Activated CD4-positive, CD25-positive, alpha-beta regulatory T cell treated with anti-CD3 and anti-CD28 coated beads, Interleukin-2, amount 50 U/mL, for 16 hours (primary cell): ENCODE data around the gene ADISSP.
A peak's percentile ranks its signal among the peaks of the same experiment; 100 is the strongest.

Experiments used
- DNase-seq: peaks from one replicate; pipeline ENCODE4 v3.0.0-alpha.2; 2020; ENCODE audit warnings: low read depth, low spot score

ADISSP gene

GRCh38 chr20:3767427-3768341 lies at the start of gene ADISSP:
Gene ADISSP, minus strand, starts transcription at chr20:3767753. Its CDS starts 7,653 bp downstream, at chr20:3760100.
- peak; percentile 93 for DNase-seq

GRCh38 chr20:3815703-3816315 lies 48.3 kb upstream of the ADISSP start:
- DNase-seq = no peak

- DNase-seq = no peak
Observed at GRCh38 chr20:3814928-3815495, 47.5 kb upstream of the ADISSP start.

GRCh38 chr20:3813848-3814581 lies 46.5 kb upstream of the ADISSP start:
- DNase-seq = no peak

- no peak for DNase-seq
Observed at GRCh38 chr20:3812975-3813847, 45.7 kb upstream of the ADISSP start.

- DNase-seq = no peak
Observed at GRCh38 chr20:3812259-3812681, 44.7 kb upstream of the ADISSP start.

GRCh38 chr20:3811467-3812258 lies 44.1 kb upstream of the ADISSP start:
- DNase-seq = peak; percentile 85

GRCh38 chr20:3808544-3808943 lies 41.0 kb upstream of the ADISSP start:
- DNase-seq = no peak

GRCh38 chr20:3804781-3805180 lies 37.2 kb upstream of the ADISSP start:
- no peak for DNase-seq

GRCh38 chr20:3804254-3804751 lies 36.8 kb upstream of the ADISSP start:
- DNase-seq = no peak

- no peak for DNase-seq
Observed at GRCh38 chr20:3803854-3804253, 36.3 kb upstream of the ADISSP start.

- no peak for DNase-seq
Observed at GRCh38 chr20:3803289-3803688, 35.7 kb upstream of the ADISSP start.

- DNase-seq = no peak
Observed at GRCh38 chr20:3802524-3803239, 35.1 kb upstream of the ADISSP start.

GRCh38 chr20:3801846-3802245 lies 34.3 kb upstream of the ADISSP start:
- DNase-seq = no peak

- no peak for DNase-seq
Observed at GRCh38 chr20:3801299-3801698, 33.7 kb upstream of the ADISSP start.

- no peak for DNase-seq
Observed at GRCh38 chr20:3800878-3801260, 33.3 kb upstream of the ADISSP start.

GRCh38 chr20:3800256-3800877 lies 32.8 kb upstream of the ADISSP start:
- DNase-seq = no peak

- no peak for DNase-seq
Observed at GRCh38 chr20:3798908-3799248, 31.3 kb upstream of the ADISSP start.

GRCh38 chr20:3798373-3798768 lies 30.8 kb upstream of the ADISSP start:
- no peak for DNase-seq
